Mucosa of descending colon (tissue), 3 donors: ENCODE measurements around the gene SH3TC1. TPM values are rescaled to one million over a fixed set of nuclear protein-coding genes. Genes with fewer than 3 reads are reported as not detected.

Source experiments
- ATAC-seq: fragments of 200-7000 bp; cut with Tn5 transposase; one replicate; pipeline ENCODE4 v1.9.1; 2020; ENCODE audit warnings: mild to moderate bottlenecking, moderate library complexity
- DNase-seq, 3 donors: peaks; one replicate each; pipeline ENCODE4 v3.0.0-alpha.2; 2020
- H3K36me3 ChIP-seq: fragments of 200-600 bp; one replicate; pipeline ENCODE4 v1.8.0; 2021; ENCODE audit warnings: low read depth, mild to moderate bottlenecking
- H3K4me1 ChIP-seq: fragments of 200-600 bp; one replicate; pipeline ENCODE4 v1.8.0; 2021; ENCODE audit warnings: low read depth, mild to moderate bottlenecking
- H3K4me3 ChIP-seq: fragments of 200-600 bp; one replicate; pipeline ENCODE4 v1.8.0; 2021; ENCODE audit warnings: mild to moderate bottlenecking
- H3K9me3 ChIP-seq: fragments of 200-600 bp; one replicate; pipeline ENCODE4 v1.8.0; 2021; ENCODE audit warnings: mild to moderate bottlenecking
- intact Hi-C, 2 donors: fragments of 100-400 bp; cut with DNase I in 1 of 2; cut with micrococcal nuclease in 1 of 2; formaldehyde crosslinking; loops; one replicate each; pipeline versions ENCODE4 v1.11.0 to v1.11.1; 2022; cut with DNase I, micrococcal nuclease
- total RNA-seq, 3 donors: library from RNA; stranded (reverse); fragmentation: NEBNext Ultra II Directional in 2 of 3; extraction: Animal tissue kit (Norgen Biotek cat#: 25700) in 2 of 3; gene quantifications; one replicate each; pipeline versions ENCODE4 v1.2.1 to v1.2.4, GENCODE V29; 2021 to 2023
- TF ChIP-seq, protein P1 (sequence below): fragments of 200-600 bp; IDR thresholded peaks from one replicate; pipeline ENCODE4 v1.8.0; 2022; ENCODE audit warnings: antibody characterized with exemption, mild to moderate bottlenecking
- donor health status: DM: no; HTN: no; CAD: no; lungs with moderate emphysema.
- donor health status: DM: no; HTN: no; CAD: no.
- donor health status: DM: no; HTN: yes; CAD: no.

The SH3TC1 gene
- total RNA-seq, 3 donors from 2014 or later: 10.3 to 13.6 (median 11.7) TPM

DNA sequence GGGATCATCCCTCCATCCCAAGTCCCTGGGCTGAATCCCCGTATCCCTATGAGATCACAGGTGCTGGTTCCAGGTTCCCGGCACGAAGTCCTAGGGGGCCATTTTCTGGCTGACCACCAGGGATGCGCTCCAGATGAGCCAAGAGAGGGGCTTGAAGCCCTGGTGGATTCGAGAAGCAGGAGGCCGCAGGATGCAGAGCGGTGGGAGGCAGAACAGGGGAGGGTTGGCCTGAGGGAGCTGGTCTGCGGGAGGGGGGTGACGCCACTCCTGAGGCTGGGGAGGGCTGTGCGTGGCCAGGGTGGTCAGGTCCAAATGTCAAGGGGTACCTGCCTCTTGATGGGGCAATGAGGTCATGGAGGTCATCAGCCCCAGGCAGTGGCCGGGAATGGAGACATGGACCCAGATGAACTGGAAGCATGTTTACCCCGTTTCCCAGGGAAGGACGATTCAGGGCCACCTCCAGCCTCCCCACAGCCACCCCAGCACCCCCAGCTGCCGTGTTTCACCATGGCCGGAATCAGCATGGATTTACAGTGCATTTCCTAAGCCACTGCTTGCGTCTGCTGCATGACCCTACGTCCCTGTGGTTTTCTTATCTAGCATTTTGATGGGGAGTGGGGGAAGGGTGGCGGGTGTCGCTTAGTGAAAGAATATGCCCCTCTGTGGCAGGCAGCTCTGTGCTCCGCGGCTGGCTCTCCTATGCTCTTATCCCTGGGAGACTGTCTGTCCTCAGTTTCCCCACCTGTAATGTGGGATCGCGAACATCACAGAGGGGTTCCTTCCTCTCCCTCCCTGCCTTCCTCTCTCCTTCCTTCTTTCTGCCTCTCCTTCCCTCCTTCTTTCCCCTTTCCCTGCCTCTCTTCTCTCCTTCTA lies 53.4 kb downstream of the SH3TC1 start:
- intact Hi-C loops: no loop called here
- no peak for ATAC-seq

DNA sequence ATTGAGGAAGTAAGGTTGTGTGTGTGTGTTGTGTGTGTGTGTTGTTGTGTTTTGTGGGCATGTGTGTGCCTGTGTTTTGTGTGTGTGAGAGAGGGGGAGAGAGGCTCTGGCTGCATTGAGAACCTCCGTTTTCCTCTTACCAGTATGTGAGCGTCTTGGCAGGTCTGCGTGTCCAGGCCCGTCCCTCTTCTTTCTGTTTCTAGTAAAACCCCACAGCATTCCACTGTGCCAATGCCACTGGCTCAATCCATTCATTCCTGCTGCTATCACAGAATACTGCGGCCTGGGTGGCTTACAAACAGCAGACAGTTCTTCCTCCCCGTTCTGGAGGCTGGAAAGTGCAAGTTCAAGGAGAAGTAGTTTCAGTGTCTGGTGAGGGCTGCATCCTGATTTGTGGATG lies 55.0 kb downstream of the SH3TC1 start:
- ATAC-seq: no peak
- Histone ChIP-seq H3K4me3 (no peak overlapping the region), H3K9me3 (no peaks in the 10 kb centered on the region), H3K4me1 (no peaks in the 10 kb centered on the region), H3K36me3 (no peaks in the 10 kb centered on the region)
- DNase-seq: no peak
- intact Hi-C loops: no loop called here
- TF ChIP-seq, protein P1, sequence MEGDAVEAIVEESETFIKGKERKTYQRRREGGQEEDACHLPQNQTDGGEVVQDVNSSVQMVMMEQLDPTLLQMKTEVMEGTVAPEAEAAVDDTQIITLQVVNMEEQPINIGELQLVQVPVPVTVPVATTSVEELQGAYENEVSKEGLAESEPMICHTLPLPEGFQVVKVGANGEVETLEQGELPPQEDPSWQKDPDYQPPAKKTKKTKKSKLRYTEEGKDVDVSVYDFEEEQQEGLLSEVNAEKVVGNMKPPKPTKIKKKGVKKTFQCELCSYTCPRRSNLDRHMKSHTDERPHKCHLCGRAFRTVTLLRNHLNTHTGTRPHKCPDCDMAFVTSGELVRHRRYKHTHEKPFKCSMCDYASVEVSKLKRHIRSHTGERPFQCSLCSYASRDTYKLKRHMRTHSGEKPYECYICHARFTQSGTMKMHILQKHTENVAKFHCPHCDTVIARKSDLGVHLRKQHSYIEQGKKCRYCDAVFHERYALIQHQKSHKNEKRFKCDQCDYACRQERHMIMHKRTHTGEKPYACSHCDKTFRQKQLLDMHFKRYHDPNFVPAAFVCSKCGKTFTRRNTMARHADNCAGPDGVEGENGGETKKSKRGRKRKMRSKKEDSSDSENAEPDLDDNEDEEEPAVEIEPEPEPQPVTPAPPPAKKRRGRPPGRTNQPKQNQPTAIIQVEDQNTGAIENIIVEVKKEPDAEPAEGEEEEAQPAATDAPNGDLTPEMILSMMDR: no peak

More for the DNA sequence above, 53.4 kb downstream of the SH3TC1 start:
- DNase-seq: no peak
- TF ChIP-seq, protein P1: no peak
- H3K9me3 ChIP-seq: no peaks in the 10 kb centered on the region
- H3K4me1 ChIP-seq: no peaks in the 10 kb centered on the region
- H3K36me3 ChIP-seq: no peaks in the 10 kb centered on the region
- no peak overlapping the region for H3K4me3 ChIP-seq

DNA sequence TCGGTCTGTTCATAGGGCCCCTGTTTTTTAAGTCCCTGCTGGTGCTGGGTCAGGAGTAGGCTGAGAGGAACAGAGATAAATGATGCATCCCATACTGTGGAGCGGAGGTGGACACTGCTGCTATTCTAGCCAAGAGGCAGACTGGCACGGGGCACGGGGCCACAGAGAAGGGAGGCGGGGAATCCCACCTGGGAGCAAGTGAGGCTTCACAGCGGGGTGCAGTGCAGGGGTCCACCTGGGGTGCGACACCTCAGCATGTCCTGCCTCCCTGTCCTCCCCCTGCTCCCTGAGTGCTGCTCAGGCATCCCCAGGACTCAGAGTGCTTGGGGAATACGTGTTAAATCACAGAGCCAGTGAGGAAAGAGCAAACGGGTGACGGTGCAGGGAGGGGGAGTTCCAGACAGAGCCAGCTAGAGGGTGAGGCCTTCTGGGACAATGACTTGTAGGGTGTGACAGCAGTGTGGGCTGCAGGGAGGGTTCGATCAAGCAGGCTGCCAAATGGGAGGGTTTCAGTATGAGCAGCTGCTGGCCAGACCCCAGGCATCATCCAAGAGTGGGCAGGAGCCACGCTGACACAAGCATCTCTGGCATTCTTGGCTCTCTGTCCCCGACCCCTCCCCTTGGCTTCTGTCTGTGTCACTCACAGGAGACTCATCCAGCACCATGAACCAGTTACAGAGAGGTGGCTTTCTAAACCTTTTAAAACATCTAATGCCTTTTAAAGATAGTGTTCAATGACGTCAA lies 56.8 kb downstream of the SH3TC1 start:
- no peaks in the 10 kb centered on the region for H3K9me3 ChIP-seq
- no peaks in the 10 kb centered on the region for H3K4me1 ChIP-seq
- ATAC-seq (peak; percentile 31), DNase-seq (no peak)
- no peak overlapping the region for H3K4me3 ChIP-seq
- no peaks in the 10 kb centered on the region for H3K36me3 ChIP-seq
- intact Hi-C loops: no loop called here
- TF ChIP-seq, protein P1: no peak

DNA sequence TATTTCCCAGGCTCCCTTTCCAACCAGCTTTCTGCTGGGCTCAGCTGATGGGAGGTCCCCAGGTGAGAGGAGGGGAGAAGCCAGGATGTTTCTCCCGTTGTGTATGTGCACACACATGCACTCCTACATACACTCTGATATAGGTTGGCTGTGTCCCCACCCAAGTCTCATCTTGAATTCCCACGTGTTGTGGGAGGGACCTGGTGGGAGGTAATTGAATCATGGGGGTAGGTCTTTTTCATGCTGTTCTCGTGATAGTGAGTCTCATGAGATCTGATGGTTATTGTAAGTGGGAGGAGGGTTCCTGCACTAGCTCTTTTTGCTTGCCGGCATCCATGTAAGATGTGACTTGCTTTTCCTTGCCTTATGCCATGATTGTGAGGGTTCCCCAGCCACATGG lies 58.8 kb downstream of the SH3TC1 start:
- no peak for DNase-seq

DNA sequence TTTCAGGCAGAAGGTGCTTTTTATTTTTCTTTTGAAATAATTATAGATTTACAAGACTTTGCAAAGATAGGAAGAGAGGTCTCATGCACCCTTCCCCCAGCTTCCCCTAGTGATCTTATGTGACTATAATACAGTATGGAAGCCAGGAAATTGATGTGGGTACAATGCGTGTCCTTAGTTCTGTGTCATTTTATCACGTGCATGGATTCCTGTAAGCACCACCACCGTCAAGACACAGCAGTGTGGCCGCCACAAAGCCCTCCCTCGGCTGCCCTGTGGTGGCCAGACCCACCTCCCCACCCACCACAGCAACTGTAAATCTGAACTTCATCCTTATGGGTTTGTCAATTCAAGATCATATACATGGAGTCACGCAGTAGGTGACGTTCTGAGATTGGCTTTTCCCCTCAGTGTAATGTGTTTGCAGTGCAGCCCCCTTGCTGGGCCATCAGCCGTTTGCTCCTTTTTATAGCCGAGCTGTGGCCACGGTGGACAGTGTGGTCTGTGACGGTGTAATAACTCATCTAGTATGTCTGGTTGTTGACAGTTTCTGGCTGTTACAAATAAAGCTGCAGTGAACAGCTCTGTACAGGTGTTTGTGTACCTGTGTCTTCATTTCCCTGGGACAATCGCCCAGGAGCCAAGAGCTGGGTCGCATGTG lies 59.6 kb downstream of the SH3TC1 start:
- no peaks in the 10 kb centered on the region for H3K4me1 ChIP-seq

More for the DNA sequence above, 58.8 kb downstream of the SH3TC1 start:
- Histone ChIP-seq H3K9me3 (no peaks in the 10 kb centered on the region), H3K36me3 (no peaks in the 10 kb centered on the region), H3K4me3 (no peak overlapping the region), H3K4me1 (no peaks in the 10 kb centered on the region)
- ATAC-seq: no peak
- intact Hi-C loops: no loop called here
- TF ChIP-seq, protein P1: no peak

More for the DNA sequence above, 59.6 kb downstream of the SH3TC1 start:
- ATAC-seq (no peak), DNase-seq (no peak)
- Histone ChIP-seq H3K36me3 (no peaks in the 10 kb centered on the region), H3K4me3 (no peak overlapping the region), H3K9me3 (no peaks in the 10 kb centered on the region)
- intact Hi-C loops: no loop called here
- TF ChIP-seq, protein P1: no peak
